ENCODE results near the gene RASSF8. TPM values are rescaled to one million over a fixed set of nuclear protein-coding genes. Genes with fewer than 3 reads are reported as not detected.

Gene RASSF8
- total and polyA plus RNA-seq, 2 of the 8 experiments (the other 6 are each of a cell fraction or from before 2014, with no cell fraction given): 6.4 to 46.7 TPM

DNA sequence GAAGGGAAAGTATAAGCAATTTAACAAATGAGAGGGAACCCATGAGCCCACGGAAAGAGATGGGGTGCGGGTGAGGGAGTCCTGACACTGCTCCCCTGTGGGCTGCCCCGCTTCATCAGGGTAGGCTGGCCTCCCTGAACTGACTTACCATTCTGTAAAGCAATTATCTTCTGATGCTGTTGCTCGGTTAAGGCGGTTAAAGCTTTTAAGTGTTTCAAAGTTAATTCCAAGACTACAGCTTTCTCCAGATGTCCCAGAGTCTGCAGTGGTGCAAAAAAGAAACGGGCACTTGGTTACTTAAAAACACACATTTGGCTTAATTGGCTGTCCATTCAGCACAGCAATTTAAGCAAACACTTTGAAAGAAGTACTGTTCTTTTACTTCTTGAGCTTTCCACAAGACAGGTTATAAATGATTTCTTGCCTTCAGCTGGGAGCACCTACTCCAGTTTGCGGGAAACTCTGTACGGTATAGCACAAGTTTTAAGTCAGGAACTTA, 165.0 kb downstream of the RASSF8 start:
- Histone ChIP-seq H3K27me3 (replicated peaks in 1 of 4; ENCODE audit: control insufficient read depth in 3 of 4, extremely low read depth in 1 of 4, insufficient read depth in 3 of 4, low read length in 3 of 4) (peaks cover 47 to 79% (median 66%) of the 10 kb centered on the region in 4 experiments), H3K56ac (replicated peaks; ENCODE audit: insufficient read length, low read depth, low read length) (no peak overlapping the region), H3K4me1 (replicated peaks in 1 of 4; ENCODE audit: control insufficient read depth in 3 of 4, insufficient read depth in 4 of 4, low read length in 3 of 4) (peaks cover 0 to 14% (median 8%) of the 10 kb centered on the region in 4 experiments; a peak in 6 of 7 replicates), H3K4me3 (ENCODE audit: extremely low read depth in 1 of 4, insufficient read depth in 2 of 4, low read depth in 3 of 4, low read length in 4 of 4) (peak overlapping the region; percentile 31 to 60 (median 40); a peak in 7 of 8 replicates), H3K14ac (ENCODE audit: insufficient read length) (no peak overlapping the region), H2AFZ (ENCODE audit: low read length) (no peak overlapping the region), H3K4ac (replicated peaks; ENCODE audit: insufficient read length, low read depth, low read length) (no peak overlapping the region), H3K4me2 (ENCODE audit: insufficient read depth in 1 of 2, low read depth in 2 of 2, low read length in 2 of 2) (peak overlapping the region; percentile 84 to 85), H2BK12ac (ENCODE audit: low read depth, low read length) (no peak overlapping the region), H4K8ac (ENCODE audit: extremely low read depth, insufficient read depth, low read length) (no peak overlapping the region), H2BK15ac (ENCODE audit: low read length) (no peak overlapping the region), H3K79me2 (ENCODE audit: control insufficient read depth in 1 of 2, insufficient read depth in 2 of 2, low read length in 2 of 2) (no peaks in the 10 kb centered on the region), H3K9me3 (ENCODE audit: insufficient read depth in 2 of 2, low read depth in 1 of 2, low read length in 1 of 2) (no peaks in the 10 kb centered on the region), H3K23ac (ENCODE audit: insufficient read length) (no peak overlapping the region), H2AK5ac (ENCODE audit: low read depth, low read length) (no peak overlapping the region), H2BK120ac (replicated peaks; ENCODE audit: low read depth, low read length) (no peak overlapping the region), H3K18ac (ENCODE audit: extremely low read depth, low read length) (no peak overlapping the region), H2BK20ac (ENCODE audit: low read length) (no peak overlapping the region), H3K79me1 (ENCODE audit: low read depth, low read length) (no peaks in the 10 kb centered on the region), H3K36me3 (ENCODE audit: control insufficient read depth in 2 of 4, insufficient read depth in 4 of 4, low read length in 3 of 4) (peaks cover 0 to 5% (median 0%) of the 10 kb centered on the region in 4 experiments; a peak in 1 of 8 replicates), H3K23me2 (ENCODE audit: low read depth, low read length) (peaks cover 22% of the 10 kb centered on the region; the same call in 1 of the 2 replicates), H3K9ac (replicated peaks in 1 of 4; ENCODE audit: extremely low read depth in 1 of 4, low read depth in 3 of 4, low read length in 3 of 4) (no peak overlapping the region), H3K27ac (ENCODE audit: low read depth, low read length) (no peak overlapping the region), H2BK5ac (ENCODE audit: low read depth, low read length) (no peak overlapping the region), H4K91ac (replicated peaks; ENCODE audit: insufficient read length, low read length) (no peak overlapping the region), H4K5ac (ENCODE audit: insufficient read length, low read depth, low read length) (no peak overlapping the region), H4K20me1 (replicated peaks in 1 of 2; ENCODE audit: control insufficient read depth in 1 of 2, insufficient read depth in 2 of 2, low read length in 2 of 2) (no peaks in the 10 kb centered on the region)
- DNase-seq (ENCODE audit: low read depth in 1 of 2, low spot score in 2 of 2): no peak
- 25% methylated on average over 8 of the region's 8 CpGs; no CpG with 5 or more reads in 1 of the 2 experiments for WGBS, 2 experiments (ENCODE audit: extremely low coverage in 1 of 2, insufficient coverage in 1 of 2, insufficient read length in 1 of 2, insufficient replicate concordance in 2 of 2, low coverage in 1 of 2, low lambda C conversion rate in 2 of 2, missing lambda C conversion rate in 1 of 2)
- CTCF ChIA-PET (ENCODE audit: partially characterized antibody): interaction anchor here (0.6 to 1.6 kb wide), 14 partner anchors 10 to 697 kb away, joined by 3 to 4 read pairs (median 4); no protein-coding TSS in a partner anchor
- TF ChIP-seq BACH1 (IDR thresholded peaks at IDR 0.05; ENCODE audit: low read length): no peak
- TF ChIP-seq TAF1 (IDR thresholded peaks at IDR 0.05; ENCODE audit: low read depth, low read length): no peak
- peak; percentile 41; the same call in 1 of the 2 replicates for TF ChIP-seq CBX8 (IDR thresholded peaks at IDR 0.05; ENCODE audit: borderline replicate concordance, low read depth, low read length)
- no peak for TF ChIP-seq ZNF274 (IDR thresholded peaks at IDR 0.05; ENCODE audit: borderline replicate concordance, extremely low read depth, low read length)
- TF ChIP-seq ASH2L (IDR thresholded peaks at IDR 0.05; ENCODE audit: low read length): no peak
- no peak for TF ChIP-seq TAF7 (optimal IDR thresholded peaks at IDR 0.05; ENCODE audit: borderline replicate concordance, low read depth, low read length)
- peak; percentile 82 for TF ChIP-seq EZH2 (IDR thresholded peaks at IDR 0.05; ENCODE audit: low read depth, low read length, severe bottlenecking)
- TF ChIP-seq HDAC2 (IDR thresholded peaks at IDR 0.05; ENCODE audit: borderline replicate concordance in 1 of 2, low read depth in 2 of 2, low read length in 2 of 2): no peak
- no peak for TF ChIP-seq RBBP5 (IDR thresholded peaks at IDR 0.05; ENCODE audit: borderline replicate concordance, low read depth, low read length)
- TF ChIP-seq SUZ12 (IDR thresholded peaks at IDR 0.05; ENCODE audit: low read length): peak; percentile 83; the same call in 1 of the 2 replicates
- POLR2A ChIA-PET (ENCODE audit: partially characterized antibody): interaction anchor here (1.0 to 4.7 kb wide), 2 partner anchors 9 to 27 kb away, joined by 4 to 42 read pairs; no protein-coding TSS in a partner anchor
- FAIRE-seq: no peak
